OCI-LY1 (cell line): ENCODE results near the gene TTC36.

ENCODE experiments used
- CTCF ChIP-seq: fragments of 200-600 bp; sonication (generic), shearing (Covaris generic); IDR thresholded peaks from 2 replicates; pipeline ENCODE4 v1.5.1; 2017; ENCODE audit warnings: mild to moderate bottlenecking, antibody characterized with exemption, low read length, moderate library complexity, mixed read lengths
- EZH2 ChIP-seq: fragments of 200-600 bp; sonication (generic), shearing (Covaris generic); IDR thresholded peaks from 2 replicates; pipeline ENCODE4 v1.8.0; 2017; ENCODE audit warnings: borderline replicate concordance, mixed run types, mild to moderate bottlenecking, antibody characterized with exemption, low read length, moderate library complexity, mixed read lengths

- TF ChIP-seq CTCF (no peak), EZH2 (no peak)
Measured at GRCh38 chr11:118524356-118524755, 2.9 kb upstream of the TTC36 start.
